Stromal cell of bone marrow (primary cell): ENCODE data around the gene NCKAP1.

ENCODE experiments used
- DNase-seq: peaks from one replicate; pipeline ENCODE4 v3.0.0-alpha.2; 2012; ENCODE audit warnings: low read depth

Gene NCKAP1

DNA sequence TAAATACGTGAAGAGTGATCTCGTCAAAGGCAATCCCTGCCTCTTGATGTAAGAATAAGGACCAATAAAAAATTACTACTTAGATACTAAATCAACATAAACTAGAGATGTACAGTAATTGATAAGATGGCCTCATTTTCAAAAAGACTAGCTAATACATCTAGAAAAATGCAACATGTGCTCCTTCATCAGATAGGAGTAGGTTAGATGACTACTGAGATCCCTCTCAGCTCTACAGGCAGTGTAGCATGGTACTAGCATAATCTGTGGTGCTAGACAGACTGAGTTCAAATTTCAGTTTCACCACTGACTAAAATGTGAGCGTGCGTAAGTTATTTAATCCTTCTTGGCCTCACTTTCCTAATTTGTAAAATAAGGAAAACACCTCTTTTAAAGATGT, 89.2 kb downstream of the NCKAP1 start:
- no peak for DNase-seq

DNA sequence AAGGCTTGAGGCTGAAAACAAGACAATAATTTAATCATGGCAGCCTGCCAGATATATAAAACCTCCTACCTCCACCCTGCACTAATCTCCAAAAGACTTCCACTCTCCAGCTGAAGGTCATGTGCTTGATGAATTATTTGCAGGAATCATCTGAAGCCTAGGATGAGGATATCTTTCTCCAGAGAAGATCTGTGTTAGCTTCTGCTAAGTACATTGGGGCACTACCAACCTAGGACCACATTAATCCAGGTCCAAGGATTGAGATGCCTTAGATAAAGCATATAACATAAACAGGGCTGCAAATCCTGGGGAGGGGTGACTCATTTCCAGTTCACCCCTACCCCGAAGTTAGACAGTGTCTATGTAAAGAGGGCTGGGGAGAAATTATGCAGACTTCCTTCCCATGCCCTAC, 91.3 kb downstream of the NCKAP1 start:
- DNase-seq, result no peak

DNA sequence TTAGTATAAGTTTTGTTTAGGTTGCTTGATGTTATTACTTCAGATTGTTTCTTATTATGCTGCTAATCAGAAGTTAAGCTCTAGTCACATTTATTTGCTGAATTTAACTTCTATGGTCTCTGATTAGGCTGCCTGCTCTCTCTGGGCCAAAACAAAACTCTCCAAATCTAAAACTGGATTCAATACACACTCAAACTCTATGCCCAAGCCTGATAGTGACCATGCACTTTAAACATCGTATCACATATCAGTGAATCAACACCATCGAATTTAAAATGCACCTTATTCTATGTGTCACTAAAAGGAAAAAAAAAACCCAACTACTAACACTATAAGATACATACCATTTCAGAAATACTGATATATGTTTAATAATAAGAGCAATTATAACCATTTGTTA, 94.9 kb downstream of the NCKAP1 start:
- no peak for DNase-seq

DNA sequence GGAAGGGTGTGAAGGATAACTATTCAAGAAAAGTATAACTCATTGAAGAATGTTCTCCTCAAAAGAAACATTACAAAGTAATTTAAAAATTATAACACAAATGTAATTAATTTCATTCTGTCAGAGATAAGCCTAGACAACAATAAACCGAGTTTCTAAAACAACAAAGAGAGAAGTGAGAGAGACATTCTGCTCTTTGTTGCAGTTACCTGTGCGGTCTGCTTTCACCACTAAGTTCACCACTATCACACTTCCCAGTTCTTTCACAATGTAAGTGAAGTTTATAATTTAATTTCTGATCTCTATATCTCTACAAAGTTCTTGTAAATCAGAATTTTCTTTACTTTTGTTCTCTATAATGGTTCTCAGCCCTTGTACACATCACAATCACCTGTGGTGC, 95.5 kb downstream of the NCKAP1 start:
- DNase-seq, result no peak

DNA sequence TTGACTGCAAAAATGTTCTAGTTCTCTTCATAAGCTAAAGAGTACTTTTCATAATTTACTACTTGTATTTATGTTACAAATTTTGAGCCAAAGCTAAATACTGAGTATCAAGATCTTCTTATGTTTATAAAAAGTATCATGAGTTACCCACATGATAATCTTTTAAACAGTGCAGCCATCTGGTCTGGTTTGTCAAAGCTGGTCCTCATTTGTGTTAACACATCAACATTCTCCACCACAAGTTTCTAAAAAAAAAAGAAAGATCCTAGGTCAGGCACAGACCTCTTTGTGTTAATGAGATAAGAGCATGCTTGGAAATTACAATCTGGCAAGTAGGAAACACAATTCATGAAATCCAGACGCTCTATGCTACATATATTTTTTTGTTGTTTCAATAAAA, 96.3 kb downstream of the NCKAP1 start:
- no peak for DNase-seq

DNA sequence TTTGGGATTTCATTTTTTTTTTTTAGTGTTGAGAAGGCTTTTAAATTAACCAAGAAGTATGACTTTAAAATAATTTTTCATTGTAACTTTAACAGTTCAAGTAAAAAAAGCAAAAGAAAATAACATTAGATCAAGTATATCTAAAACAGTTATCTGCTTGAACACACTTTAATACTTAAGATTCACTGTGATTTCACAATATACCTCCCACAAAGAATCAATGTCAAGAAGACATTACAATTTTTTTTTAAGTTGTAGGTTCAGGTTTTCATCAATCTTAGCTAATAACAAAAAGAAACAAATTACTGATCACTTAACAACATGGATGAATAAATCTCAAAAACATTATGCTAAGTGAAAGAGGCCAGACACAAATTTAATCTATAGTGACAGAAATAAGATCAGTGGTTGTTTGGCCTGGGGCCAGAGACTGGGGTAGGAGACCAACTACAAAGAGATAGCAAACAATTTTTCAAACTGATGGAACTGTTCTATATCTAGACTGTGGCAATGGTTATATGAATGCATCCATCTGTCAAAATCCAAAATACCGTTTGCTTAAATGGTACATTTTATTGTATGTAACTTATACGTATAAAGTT, 97.0 kb downstream of the NCKAP1 start:
- no peak for DNase-seq

DNA sequence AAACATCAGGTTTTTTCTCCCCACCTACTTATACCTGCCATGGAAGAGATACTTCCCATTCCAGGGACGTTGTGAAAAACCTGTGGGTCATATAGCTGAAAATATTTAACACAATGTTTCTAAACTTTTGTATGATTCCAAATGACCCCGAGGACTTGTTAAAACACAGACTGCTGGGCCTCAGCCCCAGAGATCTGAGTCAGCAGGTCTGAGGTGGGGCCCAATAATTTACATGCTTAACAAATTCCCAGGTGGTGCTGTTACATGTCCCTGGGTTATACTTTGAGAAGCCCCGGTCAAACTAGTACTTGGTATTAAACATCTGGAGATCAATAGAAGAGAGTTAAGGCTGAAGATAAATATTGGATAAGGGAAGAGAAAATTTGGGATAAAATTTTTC, 100.4 kb downstream of the NCKAP1 start:
- no peak for DNase-seq

DNA sequence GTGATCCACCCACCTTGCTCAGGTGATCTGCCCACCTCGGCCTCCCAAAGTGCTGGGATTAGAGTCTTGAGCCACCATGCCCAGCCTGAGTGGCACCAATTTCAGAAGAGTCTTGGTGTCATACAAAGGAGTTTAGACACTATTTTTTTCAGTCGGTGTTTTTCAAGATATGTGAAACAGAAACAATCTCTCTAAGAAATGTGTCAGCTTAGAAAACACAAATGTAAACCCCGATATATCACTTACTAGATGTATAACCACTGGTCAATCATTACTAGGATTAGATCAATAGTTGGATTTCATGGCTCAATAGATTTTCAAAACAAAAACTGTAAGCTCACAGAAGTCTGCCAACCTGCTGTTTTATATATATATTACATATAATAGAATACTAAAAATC, 104.6 kb downstream of the NCKAP1 start:
- DNase-seq, result no peak

DNA sequence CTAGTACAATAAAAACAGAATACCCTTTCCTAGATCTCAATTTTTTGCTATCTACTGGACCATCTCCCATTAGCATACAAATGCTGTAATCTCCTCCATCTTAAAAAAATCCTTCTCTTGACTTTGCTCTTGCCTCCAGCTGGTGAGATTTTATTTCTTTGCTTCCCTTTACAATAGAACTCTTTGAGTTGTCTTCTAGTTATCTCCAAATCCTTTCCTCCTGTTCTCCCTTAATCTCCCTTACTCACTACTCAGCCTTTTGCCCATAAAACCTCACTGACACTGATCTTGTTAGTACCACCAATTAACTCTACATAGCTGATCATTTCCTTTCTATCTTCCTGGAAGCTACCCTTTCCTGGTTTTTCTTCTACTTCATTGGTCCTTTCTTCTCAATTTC, 108.3 kb downstream of the NCKAP1 start:
- no peak for DNase-seq

DNA sequence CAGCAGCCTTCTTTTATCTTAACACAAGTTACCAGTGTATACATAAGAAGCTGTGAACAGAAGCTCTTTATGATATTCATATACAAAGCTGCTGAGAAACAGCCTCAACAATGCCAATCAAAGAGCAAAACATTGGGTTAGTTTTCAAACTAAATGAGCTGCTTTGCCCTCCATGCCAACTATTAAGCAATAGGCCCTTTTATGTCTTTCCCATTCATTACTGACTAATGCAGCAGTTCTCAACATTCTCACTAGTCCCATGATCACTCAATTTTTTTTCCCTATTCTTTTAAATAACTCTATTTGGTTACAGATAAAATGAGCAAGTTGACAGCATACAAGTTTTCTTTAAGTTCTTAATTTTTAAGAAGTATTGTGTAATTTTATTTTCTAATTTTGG, 114.0 kb downstream of the NCKAP1 start:
- DNase-seq, result peak; percentile 63

DNA sequence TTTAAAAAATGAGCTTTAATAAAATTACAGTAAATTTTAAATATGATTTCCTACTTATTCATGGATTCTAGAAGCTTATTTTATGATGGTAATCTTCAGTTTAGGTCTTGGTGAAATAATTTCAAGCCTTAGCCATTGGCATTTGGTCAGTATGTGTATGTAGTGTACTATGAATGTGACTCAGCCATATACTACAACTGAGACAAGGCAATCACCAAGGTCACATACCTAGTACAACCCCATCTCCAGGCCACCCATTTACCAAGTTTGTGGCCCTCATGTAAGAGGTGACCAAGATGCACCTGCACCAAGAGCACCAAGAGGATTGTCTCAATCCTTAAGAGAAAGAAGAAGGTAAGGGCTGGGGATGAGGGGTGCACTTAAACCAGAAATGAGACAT, 117.0 kb downstream of the NCKAP1 start:
- DNase-seq, result no peak

DNA sequence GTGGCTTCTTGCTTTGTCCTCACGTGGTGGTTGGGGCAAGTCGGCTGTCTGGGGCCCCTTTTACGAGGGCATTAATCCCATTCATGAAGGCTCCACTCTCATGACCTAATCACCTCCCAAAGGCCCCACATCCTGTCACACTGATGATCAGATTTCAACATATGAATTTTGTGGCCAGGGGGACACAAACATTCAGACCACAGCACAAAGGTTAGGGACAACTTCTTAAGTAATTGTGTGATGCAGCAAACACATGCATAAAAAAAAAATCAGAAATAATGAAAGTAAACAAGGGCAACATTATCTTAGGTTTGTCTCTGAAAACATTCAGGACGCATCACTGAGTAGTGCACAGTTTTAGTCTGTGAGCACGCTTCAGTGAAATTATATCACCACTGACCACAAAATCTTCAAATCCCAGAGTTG, 117.6 kb downstream of the NCKAP1 start:
- no peak for DNase-seq

DNA sequence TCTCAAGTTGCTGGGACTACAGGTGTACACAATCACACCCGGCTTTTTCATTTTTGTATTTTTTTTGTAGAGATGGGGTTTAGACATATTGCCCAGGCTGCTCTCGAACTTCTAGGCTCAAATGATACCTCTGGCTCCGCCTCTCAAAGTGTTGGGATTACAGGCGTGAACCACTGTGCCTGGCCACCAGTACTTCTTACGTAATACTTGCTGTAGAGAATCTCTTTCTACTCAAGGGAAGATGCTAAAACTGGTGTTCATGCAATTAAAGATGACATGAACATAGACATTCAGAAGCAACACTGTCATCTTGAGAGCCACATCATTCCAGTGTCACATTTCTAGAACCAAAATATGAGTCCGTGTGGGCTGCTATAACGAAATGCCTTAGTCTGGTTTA, 118.2 kb downstream of the NCKAP1 start:
- DNase-seq, result no peak

DNA sequence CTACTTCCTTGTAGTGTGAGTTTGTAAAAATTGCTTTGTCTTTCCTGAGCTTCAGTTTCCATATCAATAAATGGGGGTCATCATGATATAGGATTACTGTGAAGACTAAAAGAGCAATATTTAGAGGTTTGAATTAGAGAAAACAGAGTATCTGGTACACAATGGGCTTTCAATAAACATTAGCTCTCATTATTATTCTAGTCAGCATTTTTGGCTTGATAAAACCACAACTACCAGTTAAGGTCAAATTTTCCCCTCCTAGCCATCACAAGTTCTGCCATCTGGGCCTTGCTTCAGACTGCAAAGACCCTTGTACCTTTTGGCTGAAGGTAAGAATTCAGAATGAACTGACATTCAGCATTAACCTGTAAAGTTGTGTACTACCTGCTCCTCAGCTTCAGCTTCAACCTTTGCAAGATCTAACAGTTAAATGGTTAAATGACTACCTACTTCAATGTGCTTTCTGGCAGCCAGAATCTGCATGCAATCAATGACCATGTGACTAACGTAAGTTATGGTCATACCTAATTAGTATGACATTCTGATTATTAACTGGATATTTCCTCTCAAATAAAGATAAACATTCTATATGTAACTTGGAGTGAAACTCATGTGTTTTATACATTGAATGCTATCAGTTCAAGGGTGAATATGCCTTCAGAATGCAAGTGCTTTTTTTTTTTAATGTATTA, 119.2 kb downstream of the NCKAP1 start:
- no peak for DNase-seq

DNA sequence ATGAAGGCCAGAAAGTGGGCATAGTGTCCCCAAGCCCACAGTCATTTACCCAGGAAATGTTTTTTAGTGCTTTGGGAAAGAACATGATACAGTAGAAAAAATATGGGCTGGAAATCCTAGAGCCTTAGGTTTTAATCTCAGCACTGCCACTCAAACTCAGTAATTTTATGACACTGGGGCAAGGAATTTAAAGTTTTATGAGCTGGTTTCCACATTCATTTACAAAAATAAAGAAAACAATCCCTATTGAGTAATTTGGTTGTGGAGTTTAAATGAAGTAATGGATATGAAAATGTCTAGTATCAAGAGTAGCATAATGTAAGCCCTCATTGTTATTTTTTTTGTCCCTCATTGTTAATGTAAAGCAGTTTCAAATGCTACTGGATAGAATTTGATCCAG, 120.3 kb downstream of the NCKAP1 start:
- DNase-seq, result no peak

DNA sequence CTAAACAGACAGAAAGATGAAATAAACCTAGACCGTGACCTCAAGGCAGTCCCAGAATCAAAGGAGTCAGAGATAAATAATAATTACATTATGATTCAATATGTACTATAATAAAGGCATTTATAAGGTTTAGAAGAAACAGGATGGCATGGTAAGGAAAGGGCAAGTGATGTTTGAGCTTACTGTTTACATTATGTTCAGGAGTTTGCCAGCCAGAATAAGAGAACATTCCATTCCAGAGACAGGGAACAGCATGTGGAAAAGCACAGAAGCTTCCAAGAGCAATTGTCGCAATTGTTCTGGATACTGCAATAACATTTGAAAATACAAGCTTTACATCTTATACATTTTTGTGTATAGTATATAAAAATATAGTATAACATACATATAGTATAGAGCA, 121.8 kb downstream of the NCKAP1 start:
- no peak for DNase-seq

DNA sequence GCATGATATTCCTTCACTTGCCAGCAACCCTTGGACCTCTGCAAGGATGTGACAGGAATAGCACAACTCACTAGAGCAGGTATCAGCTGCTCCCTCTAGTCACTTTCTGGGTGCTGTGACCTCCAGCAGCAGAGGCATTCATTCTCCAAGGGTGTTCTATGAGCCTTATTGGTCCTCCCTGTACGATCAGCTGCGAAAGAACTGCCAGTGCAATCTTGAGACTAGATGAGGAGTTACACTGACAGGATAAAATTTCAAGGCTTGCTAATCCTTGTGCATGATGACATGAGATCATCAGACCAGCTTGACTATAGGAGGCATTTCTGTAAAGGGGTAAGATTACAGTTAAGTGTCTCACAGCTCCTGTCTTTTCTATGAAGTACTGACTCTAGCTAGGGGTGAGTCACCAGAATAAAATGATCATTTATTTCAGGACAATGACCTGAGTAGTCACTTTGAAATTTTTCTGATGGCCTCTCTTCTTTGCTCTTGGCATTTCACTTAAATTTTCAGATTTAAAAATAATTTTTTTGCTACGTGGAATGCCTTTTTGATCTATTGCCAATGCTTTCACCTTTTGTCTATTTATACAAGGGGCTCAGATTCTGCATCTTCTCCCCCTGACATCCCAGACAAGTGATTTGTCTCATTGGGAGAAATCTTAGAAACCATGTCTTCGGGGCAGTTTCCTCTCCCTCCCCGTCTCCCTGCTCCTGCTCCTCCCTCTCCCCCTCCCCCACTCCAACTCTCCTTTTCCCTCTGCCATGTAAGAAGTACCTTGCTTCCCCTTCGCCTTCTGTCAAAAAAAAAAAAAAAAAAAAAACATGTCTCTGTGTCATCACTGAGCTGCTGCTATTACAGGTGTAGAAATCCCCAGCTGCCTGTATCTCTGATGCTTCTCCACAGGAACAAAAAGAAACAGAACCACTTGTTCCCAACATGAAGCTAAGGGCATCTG, 122.6 kb downstream of the NCKAP1 start:
- DNase-seq, result peak; percentile 66

DNA sequence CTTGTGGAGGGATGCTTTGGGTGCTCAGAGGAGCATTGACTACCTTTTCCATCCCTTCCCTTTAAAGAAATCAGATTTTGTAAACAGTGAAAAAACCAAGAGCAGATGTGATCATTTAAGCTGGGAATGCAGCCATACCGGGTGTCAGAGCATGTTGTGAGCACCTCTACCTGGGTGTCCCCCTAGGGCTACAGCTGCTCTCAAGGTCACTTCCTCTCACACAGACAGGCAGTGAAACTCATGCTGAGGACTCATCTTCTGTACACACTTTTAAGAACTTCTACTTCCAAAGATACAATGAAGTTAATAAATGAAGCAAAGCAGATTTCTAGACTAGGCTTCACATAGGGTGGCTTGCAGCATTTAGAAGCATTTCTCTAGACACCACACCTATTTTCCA, 123.4 kb downstream of the NCKAP1 start:
- DNase-seq, result no peak

DNA sequence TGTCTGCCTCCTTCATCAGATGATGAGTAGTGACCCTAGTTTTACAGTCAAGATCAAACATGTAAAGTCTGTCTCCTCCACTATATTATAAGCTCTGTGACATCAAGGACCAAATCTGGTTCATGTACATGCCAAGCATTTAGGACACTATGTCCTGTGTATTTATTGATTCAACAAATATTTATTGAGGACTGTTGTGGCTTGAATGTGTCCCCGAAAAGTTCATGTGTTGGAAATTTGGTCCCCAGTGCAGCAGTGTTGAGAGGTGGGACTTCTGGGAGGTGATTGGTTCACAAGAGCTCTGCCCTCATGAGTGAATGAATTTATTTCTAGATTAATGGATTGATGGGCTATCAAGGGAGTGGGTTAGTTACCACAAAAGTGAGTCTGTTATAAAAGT, 125.2 kb downstream of the NCKAP1 start:
- DNase-seq, result no peak

DNA sequence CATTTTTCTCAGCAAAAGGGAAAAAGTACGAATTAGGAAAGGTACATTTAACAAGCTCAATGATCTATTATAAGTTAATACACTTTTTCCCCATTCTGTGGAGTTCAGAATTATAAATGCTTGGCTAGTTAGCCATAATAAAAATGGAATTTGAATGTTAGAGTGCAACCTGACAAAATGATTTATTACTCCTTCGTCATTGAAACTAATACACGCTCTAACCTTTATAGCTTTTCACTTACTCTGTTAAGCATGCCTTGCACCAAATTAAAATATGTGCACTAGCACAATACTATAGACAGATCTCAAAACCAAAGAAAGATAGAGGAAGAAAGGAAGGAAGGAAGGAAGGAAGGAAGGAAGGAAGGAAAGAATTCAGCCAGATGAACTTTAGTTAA, 125.7 kb downstream of the NCKAP1 start:
- no peak for DNase-seq

DNA sequence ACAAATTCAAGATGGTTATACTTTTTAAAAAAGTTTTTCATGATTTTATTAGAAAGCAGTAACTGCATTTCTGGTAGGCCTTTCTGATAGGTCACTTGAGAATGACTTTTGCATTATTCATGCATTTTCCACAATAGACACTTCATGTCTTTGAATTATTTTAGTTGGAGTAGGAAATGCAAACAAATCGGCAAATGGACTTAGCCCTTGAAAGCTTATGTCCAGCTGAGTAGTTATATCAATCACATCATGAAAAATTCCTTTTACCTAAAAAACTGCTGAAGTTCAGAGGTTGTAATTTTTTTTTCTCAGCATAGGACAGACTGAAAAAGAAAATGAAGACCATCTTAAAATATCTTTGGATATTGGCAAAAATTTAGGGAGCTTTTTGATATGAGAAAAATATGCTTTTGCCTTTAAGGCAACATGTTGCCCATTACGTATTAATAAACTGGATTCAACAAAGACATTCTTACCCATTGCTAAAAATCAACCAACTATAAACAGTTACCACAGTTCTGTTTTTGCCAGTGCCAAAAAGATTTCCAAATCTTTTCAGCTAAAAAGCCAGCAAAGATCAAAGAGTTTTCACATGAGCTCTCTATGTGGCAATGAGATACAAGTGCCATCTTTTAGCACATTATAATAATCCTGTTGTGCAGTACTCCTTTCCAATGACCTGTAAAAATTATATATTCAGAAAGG, 126.3 kb downstream of the NCKAP1 start:
- DNase-seq, result no peak

DNA sequence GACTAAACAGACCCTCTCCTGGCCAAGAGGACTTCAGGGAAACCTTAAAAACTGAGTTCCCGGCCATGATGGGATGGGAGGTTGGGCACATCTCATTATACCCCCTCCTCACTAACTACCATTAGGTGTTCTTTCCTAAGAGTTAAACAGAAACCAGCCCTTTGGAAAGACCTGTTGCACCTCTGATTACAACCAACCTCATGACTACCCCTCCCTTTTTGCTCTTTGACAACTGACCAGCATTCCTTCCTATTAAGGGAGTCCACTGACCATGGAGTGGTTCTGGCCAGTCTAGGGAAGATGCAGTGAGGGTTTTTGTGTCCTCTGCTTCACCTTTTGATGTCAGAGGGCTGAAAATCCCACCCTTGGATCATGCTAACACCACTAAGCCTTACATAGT, 127.3 kb downstream of the NCKAP1 start:
- DNase-seq, result no peak
